Measurements from ENCODE around the gene VSTM4. TPM values are rescaled to one million over a fixed set of nuclear protein-coding genes. Genes with fewer than 3 reads are reported as not detected.

VSTM4 gene
- total RNA-seq, 1 experiment from 2014 or later: 0.72 TPM

DNA sequence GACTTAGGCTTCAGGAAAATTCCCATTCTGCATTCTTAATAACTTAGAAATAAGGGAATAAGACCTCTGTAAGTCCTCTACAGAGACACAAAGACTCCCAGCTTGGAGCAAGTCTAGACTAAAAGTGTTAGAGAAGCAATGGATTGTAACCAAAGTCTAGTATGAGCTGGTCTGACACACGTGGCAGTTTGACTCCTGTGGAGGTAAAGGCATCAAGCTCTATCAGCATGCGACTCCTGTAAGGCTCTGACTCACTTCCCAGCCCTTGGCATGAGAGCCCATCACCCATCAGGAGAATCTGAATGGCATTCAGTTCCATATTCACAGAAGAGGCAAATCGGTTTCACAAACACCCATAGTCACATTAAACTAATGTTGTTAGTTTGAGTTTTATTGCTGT lies 4.4 kb upstream of the VSTM4 start (continued):
- TF ChIP-seq, protein P1, sequence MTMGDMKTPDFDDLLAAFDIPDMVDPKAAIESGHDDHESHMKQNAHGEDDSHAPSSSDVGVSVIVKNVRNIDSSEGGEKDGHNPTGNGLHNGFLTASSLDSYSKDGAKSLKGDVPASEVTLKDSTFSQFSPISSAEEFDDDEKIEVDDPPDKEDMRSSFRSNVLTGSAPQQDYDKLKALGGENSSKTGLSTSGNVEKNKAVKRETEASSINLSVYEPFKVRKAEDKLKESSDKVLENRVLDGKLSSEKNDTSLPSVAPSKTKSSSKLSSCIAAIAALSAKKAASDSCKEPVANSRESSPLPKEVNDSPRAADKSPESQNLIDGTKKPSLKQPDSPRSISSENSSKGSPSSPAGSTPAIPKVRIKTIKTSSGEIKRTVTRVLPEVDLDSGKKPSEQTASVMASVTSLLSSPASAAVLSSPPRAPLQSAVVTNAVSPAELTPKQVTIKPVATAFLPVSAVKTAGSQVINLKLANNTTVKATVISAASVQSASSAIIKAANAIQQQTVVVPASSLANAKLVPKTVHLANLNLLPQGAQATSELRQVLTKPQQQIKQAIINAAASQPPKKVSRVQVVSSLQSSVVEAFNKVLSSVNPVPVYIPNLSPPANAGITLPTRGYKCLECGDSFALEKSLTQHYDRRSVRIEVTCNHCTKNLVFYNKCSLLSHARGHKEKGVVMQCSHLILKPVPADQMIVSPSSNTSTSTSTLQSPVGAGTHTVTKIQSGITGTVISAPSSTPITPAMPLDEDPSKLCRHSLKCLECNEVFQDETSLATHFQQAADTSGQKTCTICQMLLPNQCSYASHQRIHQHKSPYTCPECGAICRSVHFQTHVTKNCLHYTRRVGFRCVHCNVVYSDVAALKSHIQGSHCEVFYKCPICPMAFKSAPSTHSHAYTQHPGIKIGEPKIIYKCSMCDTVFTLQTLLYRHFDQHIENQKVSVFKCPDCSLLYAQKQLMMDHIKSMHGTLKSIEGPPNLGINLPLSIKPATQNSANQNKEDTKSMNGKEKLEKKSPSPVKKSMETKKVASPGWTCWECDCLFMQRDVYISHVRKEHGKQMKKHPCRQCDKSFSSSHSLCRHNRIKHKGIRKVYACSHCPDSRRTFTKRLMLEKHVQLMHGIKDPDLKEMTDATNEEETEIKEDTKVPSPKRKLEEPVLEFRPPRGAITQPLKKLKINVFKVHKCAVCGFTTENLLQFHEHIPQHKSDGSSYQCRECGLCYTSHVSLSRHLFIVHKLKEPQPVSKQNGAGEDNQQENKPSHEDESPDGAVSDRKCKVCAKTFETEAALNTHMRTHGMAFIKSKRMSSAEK (CRISPR knock-in tag; IDR thresholded peaks at IDR 0.05; ENCODE audit: borderline replicate concordance): no peak
- TF ChIP-seq SP1 (CRISPR knock-in tag; conservative IDR thresholded peaks at IDR 0.05): no peak
- no peak for TF ChIP-seq ATF2 (CRISPR knock-in tag; IDR thresholded peaks at IDR 0.05; ENCODE audit: borderline replicate concordance, low read depth)
- no peak for TF ChIP-seq FOXK1 (CRISPR knock-in tag; IDR thresholded peaks at IDR 0.05)
- TF ChIP-seq ZNF219 (CRISPR knock-in tag; IDR thresholded peaks at IDR 0.05; ENCODE audit: borderline replicate concordance): no peak
- TF ChIP-seq JUN (CRISPR knock-in tag; IDR thresholded peaks at IDR 0.05): no peak
- TF ChIP-seq TP53 (CRISPR knock-in tag; IDR thresholded peaks at IDR 0.05): no peak
- TF ChIP-seq RELA (CRISPR knock-in tag; IDR thresholded peaks at IDR 0.05; ENCODE audit: borderline replicate concordance): no peak
- no peak for TF ChIP-seq EMX1 (CRISPR knock-in tag; IDR thresholded peaks at IDR 0.05)
- TF ChIP-seq NFATC4 (CRISPR knock-in tag; IDR thresholded peaks at IDR 0.05): no peak
- TF ChIP-seq IRF1 (CRISPR knock-in tag; IDR thresholded peaks at IDR 0.05): no peak
- TF ChIP-seq, protein P2, sequence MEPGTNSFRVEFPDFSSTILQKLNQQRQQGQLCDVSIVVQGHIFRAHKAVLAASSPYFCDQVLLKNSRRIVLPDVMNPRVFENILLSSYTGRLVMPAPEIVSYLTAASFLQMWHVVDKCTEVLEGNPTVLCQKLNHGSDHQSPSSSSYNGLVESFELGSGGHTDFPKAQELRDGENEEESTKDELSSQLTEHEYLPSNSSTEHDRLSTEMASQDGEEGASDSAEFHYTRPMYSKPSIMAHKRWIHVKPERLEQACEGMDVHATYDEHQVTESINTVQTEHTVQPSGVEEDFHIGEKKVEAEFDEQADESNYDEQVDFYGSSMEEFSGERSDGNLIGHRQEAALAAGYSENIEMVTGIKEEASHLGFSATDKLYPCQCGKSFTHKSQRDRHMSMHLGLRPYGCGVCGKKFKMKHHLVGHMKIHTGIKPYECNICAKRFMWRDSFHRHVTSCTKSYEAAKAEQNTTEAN (CRISPR knock-in tag; IDR thresholded peaks at IDR 0.05): no peak

- no peak for DNase-seq (ENCODE audit: low spot score)
These were observed 3.2 kb upstream of the VSTM4 start for GRCh38 chr10:49118430-49119074.

More at GRCh38 chr10:49118430-49119074, 3.2 kb upstream of the VSTM4 start:
- ATAC-seq: no peak
- CTCF ChIA-PET: interaction anchor here (1.3 to 1.4 kb wide), 2 partner anchors 43 to 46 kb away, joined by 3 to 4 read pairs; no protein-coding TSS in a partner anchor
- Mint-ChIP-seq H3K36me3 (no peaks in the 10 kb centered on the region), H3K4me3 (no peak overlapping the region), H3K27me3 (ENCODE audit: low read depth) (peaks cover 20% of the 10 kb centered on the region), H3K9me3 (peaks cover 13% of the 10 kb centered on the region), H3K4me1 (0 out of 2 replicates have a peak, but pooled peaks cover 2% of the 10 kb centered on the region), H3K27ac (no peak overlapping the region)
- TF ChIP-seq E2F1 (CRISPR knock-in tag; IDR thresholded peaks at IDR 0.05) (no peak), HMGA2 (CRISPR knock-in tag; IDR thresholded peaks at IDR 0.05) (no peak), NFYB (CRISPR knock-in tag; conservative IDR thresholded peaks at IDR 0.05; ENCODE audit: low read depth) (no peak), NFATC4 (CRISPR knock-in tag; IDR thresholded peaks at IDR 0.05) (no peak), JUN (CRISPR knock-in tag; IDR thresholded peaks at IDR 0.05) (no peak), NR2C2 (CRISPR knock-in tag; IDR thresholded peaks at IDR 0.05) (no peak), SP1 (CRISPR knock-in tag; conservative IDR thresholded peaks at IDR 0.05) (no peak)
- TF ChIP-seq, protein P3, sequence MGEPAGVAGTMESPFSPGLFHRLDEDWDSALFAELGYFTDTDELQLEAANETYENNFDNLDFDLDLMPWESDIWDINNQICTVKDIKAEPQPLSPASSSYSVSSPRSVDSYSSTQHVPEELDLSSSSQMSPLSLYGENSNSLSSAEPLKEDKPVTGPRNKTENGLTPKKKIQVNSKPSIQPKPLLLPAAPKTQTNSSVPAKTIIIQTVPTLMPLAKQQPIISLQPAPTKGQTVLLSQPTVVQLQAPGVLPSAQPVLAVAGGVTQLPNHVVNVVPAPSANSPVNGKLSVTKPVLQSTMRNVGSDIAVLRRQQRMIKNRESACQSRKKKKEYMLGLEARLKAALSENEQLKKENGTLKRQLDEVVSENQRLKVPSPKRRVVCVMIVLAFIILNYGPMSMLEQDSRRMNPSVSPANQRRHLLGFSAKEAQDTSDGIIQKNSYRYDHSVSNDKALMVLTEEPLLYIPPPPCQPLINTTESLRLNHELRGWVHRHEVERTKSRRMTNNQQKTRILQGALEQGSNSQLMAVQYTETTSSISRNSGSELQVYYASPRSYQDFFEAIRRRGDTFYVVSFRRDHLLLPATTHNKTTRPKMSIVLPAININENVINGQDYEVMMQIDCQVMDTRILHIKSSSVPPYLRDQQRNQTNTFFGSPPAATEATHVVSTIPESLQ (CRISPR knock-in tag; IDR thresholded peaks at IDR 0.05): no peak
- TF ChIP-seq, protein P4, sequence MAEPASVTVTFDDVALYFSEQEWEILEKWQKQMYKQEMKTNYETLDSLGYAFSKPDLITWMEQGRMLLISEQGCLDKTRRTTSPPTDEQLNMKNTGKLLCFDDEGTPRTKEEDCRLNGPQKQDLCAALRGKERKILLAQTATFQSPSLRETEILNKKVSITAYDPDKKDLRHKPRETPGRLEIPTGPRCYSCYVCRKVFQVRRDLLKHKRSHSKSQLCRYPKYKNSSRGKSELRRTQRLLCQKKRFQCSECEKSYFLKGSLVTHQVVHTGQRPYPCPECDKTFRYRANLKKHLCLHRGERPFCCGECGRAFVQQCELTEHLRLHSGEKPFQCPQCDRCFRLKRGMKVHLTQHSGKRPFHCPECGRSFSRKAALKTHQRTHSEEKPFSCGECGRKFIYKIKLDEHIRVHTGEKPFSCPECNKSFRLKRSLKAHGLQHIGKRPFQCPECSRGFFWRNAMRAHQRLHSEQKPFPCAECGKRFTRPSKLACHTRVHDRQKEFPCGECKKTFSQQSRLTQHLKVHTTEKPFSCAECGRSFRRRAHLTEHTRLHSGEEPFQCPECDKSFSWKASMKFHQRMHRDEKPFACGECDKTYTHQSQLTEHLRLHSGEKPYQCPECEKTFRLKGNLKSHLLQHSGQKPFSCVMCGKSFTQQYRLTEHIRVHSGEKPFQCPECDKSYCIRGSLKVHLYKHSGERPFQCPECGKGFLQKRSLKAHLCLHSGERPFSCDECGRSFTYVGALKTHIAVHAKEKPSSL (CRISPR knock-in tag; conservative IDR thresholded peaks at IDR 0.05): no peak
- POLR2A ChIA-PET: no interaction called here

All from WTC11 (cell line).